Neural progenitor cell (in vitro differentiated cells): ENCODE data around the gene CREBL2. TPM values are rescaled to one million over a fixed set of nuclear protein-coding genes. Genes with fewer than 3 reads are reported as not detected.
"Not testable (repeated sequence)": the region's sequence is repeated elsewhere in the genome, so short reads cannot be mapped to it uniquely, and the experiment has no call there.

ENCODE experiments used
- DNase-seq: peaks from one replicate; pipeline ENCODE4 v3.0.0-alpha.2; 2016; ENCODE audit warnings: low spot score
- H2AFZ ChIP-seq: fragments of 200-600 bp; sonication (generic); replicated peaks from 2 replicates; pipeline ENCODE4 v1.6.1; 2016; ENCODE audit warnings: antibody characterized with exemption
- H3F3A ChIP-seq: fragments of 200-600 bp; sonication (generic); 2 replicates; pipeline ENCODE4 v1.6.1; 2016; ENCODE audit warnings: antibody characterized with exemption, low read depth
- H3K27ac ChIP-seq: fragments of 200-600 bp; sonication (generic); 2 replicates; pipeline ENCODE4 v1.5.1; 2016; ENCODE audit warnings: mild to moderate bottlenecking
- H3K27me3 ChIP-seq: fragments of 200-600 bp; sonication (generic); 2 replicates; pipeline ENCODE4 v1.6.1; 2016; ENCODE audit warnings: mild to moderate bottlenecking, moderate library complexity
- H3K36me3 ChIP-seq: fragments of 200-600 bp; sonication (generic); 2 replicates; pipeline ENCODE4 v1.5.1; 2016
- H3K4me1 ChIP-seq: fragments of 200-600 bp; sonication (generic); 2 replicates; pipeline ENCODE4 v1.6.1; 2016; ENCODE audit warnings: mixed run types
- H3K4me2 ChIP-seq: fragments of 200-600 bp; sonication (generic); 2 replicates; pipeline ENCODE4 v1.6.1; 2016
- H3K4me3 ChIP-seq: fragments of 200-600 bp; sonication (generic); 2 replicates; pipeline ENCODE4 v1.5.1; 2016
- H3K79me2 ChIP-seq: fragments of 200-600 bp; sonication (generic); 2 replicates; pipeline ENCODE4 v1.6.1; 2016; ENCODE audit warnings: low read depth
- H3K9ac ChIP-seq: fragments of 200-600 bp; sonication (generic); 2 replicates; pipeline ENCODE4 v1.6.1; 2016
- H3K9me3 ChIP-seq: fragments of 200-600 bp; sonication (generic); 2 replicates; pipeline ENCODE4 v1.5.1; 2016; ENCODE audit warnings: low read depth
- H4K20me1 ChIP-seq: fragments of 200-600 bp; sonication (generic); 2 replicates; pipeline ENCODE4 v1.6.1; 2016; ENCODE audit warnings: low read depth
- H3K27ac Mint-ChIP-seq: 3 replicates; pipeline ENCODE4 v1.8.0; 2021; ENCODE audit warnings: mixed read lengths
- H3K27me3 Mint-ChIP-seq: 2 replicates; pipeline ENCODE4 v1.8.0; 2022; ENCODE audit warnings: low read depth, mild to moderate bottlenecking, inconsistent platforms, moderate library complexity, mixed read lengths; ENCODE audit not compliant: insufficient read depth
- H3K36me3 Mint-ChIP-seq: 3 replicates; pipeline ENCODE4 v1.8.0; 2021; ENCODE audit warnings: mixed read lengths
- H3K4me1 Mint-ChIP-seq: 3 replicates; pipeline ENCODE4 v1.8.0; 2021; ENCODE audit warnings: mixed read lengths
- H3K4me3 Mint-ChIP-seq: 3 replicates; pipeline ENCODE4 v1.8.0; 2021; ENCODE audit warnings: mild to moderate bottlenecking, moderate library complexity, mixed read lengths
- H3K9me3 Mint-ChIP-seq: 3 replicates; pipeline ENCODE4 v1.8.0; 2020; ENCODE audit warnings: mixed read lengths
- EZH2 ChIP-seq: fragments of 200-600 bp; sonication (generic); IDR thresholded peaks from 2 replicates; pipeline ENCODE4 v1.6.1; 2017; ENCODE audit warnings: antibody characterized with exemption, mild to moderate bottlenecking, moderate library complexity
- EZH2phosphoT487 ChIP-seq: fragments of 200-600 bp; sonication (generic); IDR thresholded peaks from 2 replicates; pipeline ENCODE4 v1.6.1; 2017; ENCODE audit warnings: antibody characterized with exemption
- total RNA-seq: library from RNA; depleted of rRNA; stranded (reverse); fragments of >200 nt; gene quantifications from 2 replicates; pipeline ENCODE4 v1.2.3, GENCODE V29; 2015; ENCODE audit warnings: low replicate concordance
- TF ChIP-seq, protein P1 (sequence below): fragments of 200-600 bp; sonication (generic); IDR thresholded peaks from 2 replicates; pipeline ENCODE4 v1.5.1; 2017; ENCODE audit warnings: antibody characterized with exemption, mild to moderate bottlenecking

Gene CREBL2
- total RNA-seq, 1 donor from 2014 or later = 31.4 TPM

- DNase-seq = no peak
- Mint-ChIP-seq H3K9me3 (peaks cover 16% of the 10 kb centered on the region), H3K27ac (no peak overlapping the region), H3K4me1 (no peaks in the 10 kb centered on the region), H3K27me3 (peaks cover 5% of the 10 kb centered on the region), H3K4me3 (no peak overlapping the region), H3K36me3 (peaks cover 39% of the 10 kb centered on the region)
- Histone ChIP-seq H3K4me1 (no peaks in the 10 kb centered on the region), H3K9ac (no peak overlapping the region), H3K79me2 (peaks cover 9% of the 10 kb centered on the region), H3K27ac (no peak overlapping the region), H3F3A (no peaks in the 10 kb centered on the region), H3K4me2 (no peak overlapping the region), H3K9me3 (peaks cover 7% of the 10 kb centered on the region), H2AFZ (no peak overlapping the region), H3K4me3 (no peak overlapping the region), H4K20me1 (no peaks in the 10 kb centered on the region), H3K27me3 (no peaks in the 10 kb centered on the region), H3K36me3 (peaks cover 24% of the 10 kb centered on the region)
- TF ChIP-seq EZH2phosphoT487 = no peak
- TF ChIP-seq EZH2 = no peak
- TF ChIP-seq, protein P1, sequence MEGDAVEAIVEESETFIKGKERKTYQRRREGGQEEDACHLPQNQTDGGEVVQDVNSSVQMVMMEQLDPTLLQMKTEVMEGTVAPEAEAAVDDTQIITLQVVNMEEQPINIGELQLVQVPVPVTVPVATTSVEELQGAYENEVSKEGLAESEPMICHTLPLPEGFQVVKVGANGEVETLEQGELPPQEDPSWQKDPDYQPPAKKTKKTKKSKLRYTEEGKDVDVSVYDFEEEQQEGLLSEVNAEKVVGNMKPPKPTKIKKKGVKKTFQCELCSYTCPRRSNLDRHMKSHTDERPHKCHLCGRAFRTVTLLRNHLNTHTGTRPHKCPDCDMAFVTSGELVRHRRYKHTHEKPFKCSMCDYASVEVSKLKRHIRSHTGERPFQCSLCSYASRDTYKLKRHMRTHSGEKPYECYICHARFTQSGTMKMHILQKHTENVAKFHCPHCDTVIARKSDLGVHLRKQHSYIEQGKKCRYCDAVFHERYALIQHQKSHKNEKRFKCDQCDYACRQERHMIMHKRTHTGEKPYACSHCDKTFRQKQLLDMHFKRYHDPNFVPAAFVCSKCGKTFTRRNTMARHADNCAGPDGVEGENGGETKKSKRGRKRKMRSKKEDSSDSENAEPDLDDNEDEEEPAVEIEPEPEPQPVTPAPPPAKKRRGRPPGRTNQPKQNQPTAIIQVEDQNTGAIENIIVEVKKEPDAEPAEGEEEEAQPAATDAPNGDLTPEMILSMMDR = no peak
These were observed 25.0 kb downstream of the CREBL2 start for GRCh38 chr12:12636641-12637040.

DNA sequence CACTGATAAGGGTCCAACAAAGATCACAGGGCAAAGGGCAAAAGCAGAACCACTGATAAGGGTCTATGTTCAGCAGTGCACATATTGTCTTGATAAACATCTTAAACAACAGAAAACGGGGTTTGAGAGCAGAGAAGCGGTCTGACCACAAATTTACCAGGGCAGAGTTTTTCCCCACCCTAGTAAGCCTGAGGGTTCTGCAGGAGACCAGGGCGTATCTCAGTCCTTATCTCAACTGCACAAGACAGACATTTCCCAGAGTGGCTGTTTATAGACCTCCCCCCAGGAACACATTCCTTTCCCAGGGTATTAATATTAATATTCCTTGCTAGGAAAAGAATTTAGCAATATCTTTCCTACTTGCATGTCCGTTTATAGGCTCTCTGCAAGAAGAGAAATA is 28.3 kb downstream of the CREBL2 start:
- not testable (repeated sequence) for H3K4me1 Mint-ChIP-seq, H3K9ac ChIP-seq, H3F3A ChIP-seq, H4K20me1 ChIP-seq, H3K9me3 ChIP-seq, H3K27me3 Mint-ChIP-seq, H3K27ac ChIP-seq, H3K27ac Mint-ChIP-seq, H3K4me2 ChIP-seq, H2AFZ ChIP-seq, H3K4me3 Mint-ChIP-seq, DNase-seq, H3K4me3 ChIP-seq, H3K27me3 ChIP-seq, H3K79me2 ChIP-seq
- Histone ChIP-seq H3K36me3 (peaks cover 24% of the 10 kb centered on the region), H3K4me1 (peaks cover 14% of the 10 kb centered on the region)
- Mint-ChIP-seq H3K9me3 (peaks cover 14% of the 10 kb centered on the region), H3K36me3 (peaks cover 54% of the 10 kb centered on the region)

DNA sequence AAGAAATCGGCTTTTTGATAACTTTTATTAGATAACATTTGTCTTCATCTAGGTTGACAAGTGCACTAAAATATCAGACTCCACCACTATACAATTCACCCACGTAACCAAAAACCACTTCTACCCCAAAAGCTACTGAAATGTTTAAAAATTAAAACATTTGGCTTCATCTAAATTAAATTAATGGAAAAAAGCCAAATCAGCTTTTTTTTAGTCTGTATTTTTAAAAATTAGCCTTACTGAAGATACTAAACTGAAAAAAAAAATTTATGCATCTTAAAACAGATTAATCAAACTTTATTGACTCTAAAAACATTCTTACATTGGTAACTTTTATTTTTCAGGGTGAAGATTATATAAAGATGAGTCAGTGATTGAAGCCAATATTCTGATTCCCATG is 30.0 kb downstream of the CREBL2 start:
- DNase-seq = no peak
- Histone ChIP-seq H2AFZ (no peak overlapping the region), H3K4me1 (peaks cover 14% of the 10 kb centered on the region), H3K79me2 (no peaks in the 10 kb centered on the region), H4K20me1 (no peaks in the 10 kb centered on the region), H3K4me2 (no peak overlapping the region), H3K4me3 (no peak overlapping the region), H3K9ac (no peak overlapping the region), H3K27me3 (no peaks in the 10 kb centered on the region), H3F3A (no peaks in the 10 kb centered on the region), H3K36me3 (peaks cover 24% of the 10 kb centered on the region), H3K27ac (no peak overlapping the region), H3K9me3 (peaks cover 7% of the 10 kb centered on the region)
- H3K9me3 Mint-ChIP-seq = peaks cover 15% of the 10 kb centered on the region
- H3K4me1 Mint-ChIP-seq = no peaks in the 10 kb centered on the region
- peaks cover 3% of the 10 kb centered on the region for H3K27me3 Mint-ChIP-seq
- TF ChIP-seq EZH2phosphoT487 (no peak), EZH2 (no peak)
- TF ChIP-seq, protein P1 = no peak
- H3K36me3 Mint-ChIP-seq = peaks cover 54% of the 10 kb centered on the region
- no peak overlapping the region for H3K27ac Mint-ChIP-seq
- no peak overlapping the region for H3K4me3 Mint-ChIP-seq

DNA sequence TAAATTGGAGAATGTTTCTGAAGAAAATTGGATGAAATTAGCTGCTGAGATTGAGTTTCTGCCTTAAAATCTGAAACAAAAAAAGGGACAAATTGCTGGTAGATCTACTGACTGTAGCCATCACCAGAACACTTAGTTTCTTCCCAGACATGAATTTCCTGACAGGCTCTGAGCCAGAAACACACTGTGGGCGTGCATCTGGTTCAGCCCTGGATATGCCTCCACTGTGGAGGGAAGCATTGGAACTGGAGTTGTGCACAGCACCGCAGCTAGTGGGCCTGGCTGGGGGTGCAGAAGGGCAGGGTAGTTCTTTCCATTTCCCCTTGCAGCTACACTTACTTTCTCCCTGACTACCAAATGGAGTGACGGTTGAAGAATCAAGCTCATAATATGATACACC is 31.2 kb downstream of the CREBL2 start:
- Mint-ChIP-seq H3K27me3 (peaks cover 2% of the 10 kb centered on the region), H3K9me3 (peaks cover 26% of the 10 kb centered on the region), H3K36me3 (peaks cover 55% of the 10 kb centered on the region), H3K4me3 (no peak overlapping the region), H3K27ac (no peak overlapping the region), H3K4me1 (no peaks in the 10 kb centered on the region)
- H3K4me3 ChIP-seq = no peak overlapping the region
- H3K79me2 ChIP-seq = no peaks in the 10 kb centered on the region
- no peak overlapping the region for H3K4me2 ChIP-seq
- H3K9me3 ChIP-seq = peaks cover 12% of the 10 kb centered on the region
- TF ChIP-seq EZH2phosphoT487 = no peak
- TF ChIP-seq, protein P1 = no peak
- TF ChIP-seq EZH2 = no peak
- peaks cover 14% of the 10 kb centered on the region for H3K4me1 ChIP-seq
- no peaks in the 10 kb centered on the region for H3F3A ChIP-seq
- H3K9ac ChIP-seq = no peak overlapping the region
- H2AFZ ChIP-seq = no peak overlapping the region
- DNase-seq = no peak
- peak overlapping the region; percentile 21 for H3K27ac ChIP-seq
- peaks cover 18% of the 10 kb centered on the region for H3K36me3 ChIP-seq
- H4K20me1 ChIP-seq = no peaks in the 10 kb centered on the region
- H3K27me3 ChIP-seq = no peaks in the 10 kb centered on the region
